Gastroesophageal sphincter (tissue), 3 donors: ENCODE data around the gene FGF19.

Source experiments
- EP300 ChIP-seq: sonication (generic); formaldehyde crosslinking; IDR thresholded peaks from one replicate; pipeline ENCODE4 v1.6.1; 2017; ENCODE audit warnings: antibody characterized with exemption, mild to moderate bottlenecking
- POLR2A ChIP-seq, 2 donors: fragments of 450-650 bp; IDR thresholded peaks; one replicate each; pipeline ENCODE4 v1.6.1; 2017; ENCODE audit warnings: antibody characterized with exemption in 2 of 2, mild to moderate bottlenecking in 2 of 2, moderate library complexity in 1 of 2
- POLR2AphosphoS5 ChIP-seq: sonication (generic); formaldehyde crosslinking; IDR thresholded peaks from one replicate; pipeline ENCODE4 v1.6.1; 2017; ENCODE audit warnings: antibody characterized with exemption
- TF ChIP-seq, protein P1 (sequence below), 4 experiments: fragments of 200-600 bp in 2 of 4; fragments of 450-650 bp in 2 of 4; sonication (generic) in 1 of 4; IDR thresholded peaks; one replicate each; pipeline ENCODE4 v1.5.1; 2017 to 2019; ENCODE audit warnings: antibody characterized with exemption in 4 of 4, mild to moderate bottlenecking in 2 of 4, moderate library complexity in 2 of 4

DNA sequence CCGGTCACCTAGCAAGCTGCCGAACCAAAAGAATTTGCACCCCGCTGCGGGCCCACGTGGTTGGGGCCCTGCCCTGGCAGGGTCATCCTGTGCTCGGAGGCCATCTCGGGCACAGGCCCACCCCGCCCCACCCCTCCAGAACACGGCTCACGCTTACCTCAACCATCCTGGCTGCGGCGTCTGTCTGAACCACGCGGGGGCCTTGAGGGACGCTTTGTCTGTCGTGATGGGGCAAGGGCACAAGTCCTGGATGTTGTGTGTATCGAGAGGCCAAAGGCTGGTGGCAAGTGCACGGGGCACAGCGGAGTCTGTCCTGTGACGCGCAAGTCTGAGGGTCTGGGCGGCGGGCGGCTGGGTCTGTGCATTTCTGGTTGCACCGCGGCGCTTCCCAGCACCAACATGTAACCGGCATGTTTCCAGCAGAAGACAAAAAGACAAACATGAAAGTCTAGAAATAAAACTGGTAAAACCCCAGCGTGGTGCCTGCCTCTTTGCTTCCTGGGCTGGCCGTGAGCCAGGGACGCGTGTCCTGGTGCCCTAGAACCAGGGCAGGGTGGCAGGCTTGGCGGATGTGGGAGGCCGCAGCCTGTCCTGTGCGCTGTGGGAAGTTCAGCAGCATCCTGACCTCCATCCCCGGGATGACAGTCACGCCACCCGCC is 49.7 kb downstream of the FGF19 start:
- TF ChIP-seq, protein P1, sequence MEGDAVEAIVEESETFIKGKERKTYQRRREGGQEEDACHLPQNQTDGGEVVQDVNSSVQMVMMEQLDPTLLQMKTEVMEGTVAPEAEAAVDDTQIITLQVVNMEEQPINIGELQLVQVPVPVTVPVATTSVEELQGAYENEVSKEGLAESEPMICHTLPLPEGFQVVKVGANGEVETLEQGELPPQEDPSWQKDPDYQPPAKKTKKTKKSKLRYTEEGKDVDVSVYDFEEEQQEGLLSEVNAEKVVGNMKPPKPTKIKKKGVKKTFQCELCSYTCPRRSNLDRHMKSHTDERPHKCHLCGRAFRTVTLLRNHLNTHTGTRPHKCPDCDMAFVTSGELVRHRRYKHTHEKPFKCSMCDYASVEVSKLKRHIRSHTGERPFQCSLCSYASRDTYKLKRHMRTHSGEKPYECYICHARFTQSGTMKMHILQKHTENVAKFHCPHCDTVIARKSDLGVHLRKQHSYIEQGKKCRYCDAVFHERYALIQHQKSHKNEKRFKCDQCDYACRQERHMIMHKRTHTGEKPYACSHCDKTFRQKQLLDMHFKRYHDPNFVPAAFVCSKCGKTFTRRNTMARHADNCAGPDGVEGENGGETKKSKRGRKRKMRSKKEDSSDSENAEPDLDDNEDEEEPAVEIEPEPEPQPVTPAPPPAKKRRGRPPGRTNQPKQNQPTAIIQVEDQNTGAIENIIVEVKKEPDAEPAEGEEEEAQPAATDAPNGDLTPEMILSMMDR (IDR thresholded peaks at IDR 0.05): no peak
- TF ChIP-seq POLR2A (IDR thresholded peaks at IDR 0.05) (no peak), POLR2AphosphoS5 (no peak), EP300 (no peak)
